IgD-negative memory B cell (primary cell): ENCODE measurements around the gene CTSH. TPM values are rescaled to one million over a fixed set of nuclear protein-coding genes. Genes with fewer than 3 reads are reported as not detected.
"Not testable (repeated sequence)": the region's sequence is repeated elsewhere in the genome, so short reads cannot be mapped to it uniquely, and the experiment has no call there.

Experiments used
- H3K27ac Mint-ChIP-seq, 3 donors: one replicate each; pipeline ENCODE4 v1.8.0; 2020 to 2022; ENCODE audit warnings: mild to moderate bottlenecking in 3 of 3, mixed read lengths in 3 of 3, moderate library complexity in 1 of 3
- H3K27me3 Mint-ChIP-seq: one replicate; pipeline ENCODE4 v1.8.0; 2021; ENCODE audit warnings: mixed read lengths
- H3K36me3 Mint-ChIP-seq: one replicate; pipeline ENCODE4 v1.8.0; 2020; ENCODE audit warnings: mild to moderate bottlenecking, mixed read lengths
- H3K4me1 Mint-ChIP-seq, 3 donors: one replicate each; pipeline ENCODE4 v1.8.0; 2020 to 2022; ENCODE audit warnings: mixed read lengths in 3 of 3, mild to moderate bottlenecking in 1 of 3
- H3K4me3 Mint-ChIP-seq, 4 donors: one replicate each; pipeline ENCODE4 v1.8.0; 2020 to 2022; ENCODE audit warnings: mild to moderate bottlenecking in 4 of 4, mixed read lengths in 4 of 4, moderate library complexity in 3 of 4
- H3K9me3 Mint-ChIP-seq, 3 donors: one replicate each; pipeline ENCODE4 v1.8.0; 2020 to 2021; ENCODE audit warnings: mixed read lengths in 3 of 3, mild to moderate bottlenecking in 1 of 3
- polyA plus RNA-seq: library from polyadenylated mRNA; unstranded; fragments of 300-500 nt; fragmentation: Illumina TruSeq; gene quantifications from one replicate; pipeline ENCODE4 v1.2.3, GENCODE V29; 2021

Gene CTSH
- polyA plus RNA-seq, 1 donor from 2014 or later = 615 TPM

GRCh38 chr15:78938658-78939488 is 6.0 kb downstream of the CTSH start:
- Mint-ChIP-seq H3K9me3 (peaks cover 0 to 2% (median 0%) of the 10 kb centered on the region in 3 donors), H3K27ac (peak overlapping the region; percentile 94 to 97 (median 96)), H3K4me3 (peak overlapping the region; percentile 71 to 92 (median 90)), H3K36me3 (peaks cover 15% of the 10 kb centered on the region), H3K4me1 (peaks cover 35 to 48% (median 42%) of the 10 kb centered on the region in 3 donors), H3K27me3 (no peaks in the 10 kb centered on the region)

GRCh38 chr15:78937132-78937739 is 7.6 kb downstream of the CTSH start:
- peaks cover 15% of the 10 kb centered on the region for H3K36me3 Mint-ChIP-seq
- H3K4me3 Mint-ChIP-seq = peak overlapping the region; percentile 12 to 89 (median 44)
- H3K27ac Mint-ChIP-seq = peak overlapping the region; percentile 47 to 97 (median 96)
- H3K9me3 Mint-ChIP-seq = peaks cover 0 to 2% (median 0%) of the 10 kb centered on the region in 3 donors
- H3K4me1 Mint-ChIP-seq = peaks cover 23 to 39% (median 33%) of the 10 kb centered on the region in 3 donors
- H3K27me3 Mint-ChIP-seq = no peaks in the 10 kb centered on the region

- Mint-ChIP-seq H3K36me3 (peaks cover 12% of the 10 kb centered on the region), H3K4me3 (peak overlapping the region in 2 of 4 donors; percentile 39 to 46), H3K27ac (peak overlapping the region in 1 of 3 donors; percentile 78), H3K27me3 (no peaks in the 10 kb centered on the region), H3K9me3 (peaks cover 0 to 2% (median 0%) of the 10 kb centered on the region in 3 donors), H3K4me1 (peaks cover 23 to 30% (median 23%) of the 10 kb centered on the region in 3 donors)
These were observed 10.2 kb downstream of the CTSH start for GRCh38 chr15:78934655-78935023.

- H3K9me3 Mint-ChIP-seq = peaks cover 0 to 2% (median 0%) of the 10 kb centered on the region in 3 donors
- peaks cover 19 to 30% (median 23%) of the 10 kb centered on the region in 3 donors for H3K4me1 Mint-ChIP-seq
- H3K27me3 Mint-ChIP-seq = no peaks in the 10 kb centered on the region
- H3K27ac Mint-ChIP-seq = peak overlapping the region in 2 of 3 donors; percentile 60 to 78
- peaks cover 12% of the 10 kb centered on the region for H3K36me3 Mint-ChIP-seq
- peak overlapping the region in 2 of 4 donors; percentile 54 to 56 for H3K4me3 Mint-ChIP-seq
These were observed 10.8 kb downstream of the CTSH start for GRCh38 chr15:78933823-78934654.

GRCh38 chr15:78933187-78933822 is 11.5 kb downstream of the CTSH start:
- Mint-ChIP-seq H3K36me3 (peaks cover 8% of the 10 kb centered on the region), H3K27me3 (no peaks in the 10 kb centered on the region), H3K9me3 (peaks cover 0 to 1% (median 0%) of the 10 kb centered on the region in 3 donors), H3K27ac (peak overlapping the region in 2 of 3 donors; percentile 42 to 60), H3K4me3 (no peak overlapping the region), H3K4me1 (peaks cover 12 to 23% (median 18%) of the 10 kb centered on the region in 3 donors)

GRCh38 chr15:78932258-78932808 is 12.5 kb downstream of the CTSH start:
- Mint-ChIP-seq H3K27ac (peak overlapping the region in 2 of 3 donors; percentile 42 to 60), H3K36me3 (peaks cover 5% of the 10 kb centered on the region), H3K27me3 (no peaks in the 10 kb centered on the region), H3K4me3 (no peak overlapping the region), H3K4me1 (peaks cover 7 to 19% (median 14%) of the 10 kb centered on the region in 3 donors), H3K9me3 (no peaks in the 10 kb centered on the region)

- H3K27me3 Mint-ChIP-seq = no peaks in the 10 kb centered on the region
- peaks cover 4% of the 10 kb centered on the region for H3K36me3 Mint-ChIP-seq
- peak overlapping the region in 1 of 3 donors; percentile 45 for H3K27ac Mint-ChIP-seq
- peaks cover 6 to 19% (median 10%) of the 10 kb centered on the region in 3 donors for H3K4me1 Mint-ChIP-seq
- H3K4me3 Mint-ChIP-seq = no peak overlapping the region
- H3K9me3 Mint-ChIP-seq = no peaks in the 10 kb centered on the region
These were observed 13.2 kb downstream of the CTSH start for GRCh38 chr15:78931439-78932257.

- H3K4me3 Mint-ChIP-seq = no peak overlapping the region
- peak overlapping the region in 1 of 3 donors; percentile 45 for H3K27ac Mint-ChIP-seq
- peaks cover 4% of the 10 kb centered on the region for H3K36me3 Mint-ChIP-seq
- H3K27me3 Mint-ChIP-seq = no peaks in the 10 kb centered on the region
- H3K9me3 Mint-ChIP-seq = no peaks in the 10 kb centered on the region
- H3K4me1 Mint-ChIP-seq = peaks cover 0 to 13% (median 3%) of the 10 kb centered on the region in 3 donors
These were observed 14.1 kb downstream of the CTSH start for GRCh38 chr15:78930577-78931388.

GRCh38 chr15:78929536-78930264 is 15.1 kb downstream of the CTSH start:
- no peaks in the 10 kb centered on the region for H3K27me3 Mint-ChIP-seq
- no peaks in the 10 kb centered on the region for H3K9me3 Mint-ChIP-seq
- H3K36me3 Mint-ChIP-seq = peaks cover 5% of the 10 kb centered on the region
- H3K4me3 Mint-ChIP-seq = no peak overlapping the region
- peak overlapping the region in 2 of 3 donors; percentile 71 to 89 for H3K27ac Mint-ChIP-seq
- H3K4me1 Mint-ChIP-seq = peaks cover 0 to 12% (median 3%) of the 10 kb centered on the region in 3 donors

GRCh38 chr15:78928616-78929093 is 16.2 kb downstream of the CTSH start:
- Mint-ChIP-seq H3K9me3 (no peaks in the 10 kb centered on the region), H3K27ac (peak overlapping the region in 1 of 3 donors; percentile 89), H3K36me3 (peaks cover 4% of the 10 kb centered on the region), H3K4me3 (no peak overlapping the region), H3K27me3 (no peaks in the 10 kb centered on the region), H3K4me1 (peaks cover 0 to 11% (median 9%) of the 10 kb centered on the region in 3 donors)

- peaks cover 0 to 11% (median 9%) of the 10 kb centered on the region in 3 donors for H3K4me1 Mint-ChIP-seq
- H3K27me3 Mint-ChIP-seq, H3K9me3 Mint-ChIP-seq, H3K36me3 Mint-ChIP-seq: not testable (repeated sequence)
- peak overlapping the region in 2 of 3 donors; percentile 86 to 89 for H3K27ac Mint-ChIP-seq
- peak overlapping the region in 1 of 4 donors; percentile 13 for H3K4me3 Mint-ChIP-seq
These were observed 16.7 kb downstream of the CTSH start for GRCh38 chr15:78928176-78928575.
